ENCODE measurements around the gene ZCCHC10. TPM values are rescaled to one million over a fixed set of nuclear protein-coding genes. Genes with fewer than 3 reads are reported as not detected.

Gene ZCCHC10
- total RNA-seq, 1 donor from 2014 or later: 8.2 TPM

DNA sequence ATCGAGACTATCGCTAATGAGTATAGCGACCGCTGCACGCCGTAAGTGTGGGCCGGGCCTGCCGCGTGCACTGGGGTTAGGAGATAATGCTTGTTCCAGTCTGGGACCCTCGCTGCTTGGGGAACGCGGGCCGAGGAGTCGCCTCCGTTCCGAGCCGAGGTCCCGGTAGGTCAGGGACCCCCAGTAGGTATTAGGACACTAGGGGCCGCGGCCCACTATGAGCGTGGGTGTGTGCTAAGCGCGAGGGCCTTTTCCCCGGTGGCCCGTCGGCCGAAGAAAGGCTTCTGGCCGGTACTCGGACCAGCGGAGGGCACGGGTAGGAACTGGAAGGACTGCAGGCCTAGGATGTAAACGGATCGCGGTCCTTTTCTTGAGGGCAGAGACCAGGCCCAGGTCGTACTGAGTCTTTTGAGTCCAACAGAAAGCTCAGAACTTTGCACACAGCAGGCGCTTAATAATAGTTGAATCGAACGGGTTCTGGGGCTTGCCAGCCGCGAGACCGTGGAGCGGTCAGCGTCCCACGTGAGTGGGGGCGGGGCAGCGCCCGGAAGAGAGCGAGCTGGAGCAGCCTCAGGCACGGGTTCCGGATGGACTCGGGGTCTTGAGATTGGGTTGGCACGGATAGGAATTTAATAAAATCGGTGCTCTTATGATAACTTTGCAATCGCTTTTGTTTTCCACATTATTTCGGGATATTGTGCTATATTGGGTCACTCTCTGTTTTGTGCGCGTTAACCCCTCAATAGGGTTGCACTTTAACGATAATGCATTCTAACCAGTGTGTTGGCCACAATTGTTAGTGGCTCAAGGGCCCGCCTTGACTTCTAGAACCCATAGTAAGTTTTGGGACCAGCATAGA is 26.2 kb upstream of the ZCCHC10 start:
- FAIRE-seq: no peak
- TF ChIP-seq, protein P1, sequence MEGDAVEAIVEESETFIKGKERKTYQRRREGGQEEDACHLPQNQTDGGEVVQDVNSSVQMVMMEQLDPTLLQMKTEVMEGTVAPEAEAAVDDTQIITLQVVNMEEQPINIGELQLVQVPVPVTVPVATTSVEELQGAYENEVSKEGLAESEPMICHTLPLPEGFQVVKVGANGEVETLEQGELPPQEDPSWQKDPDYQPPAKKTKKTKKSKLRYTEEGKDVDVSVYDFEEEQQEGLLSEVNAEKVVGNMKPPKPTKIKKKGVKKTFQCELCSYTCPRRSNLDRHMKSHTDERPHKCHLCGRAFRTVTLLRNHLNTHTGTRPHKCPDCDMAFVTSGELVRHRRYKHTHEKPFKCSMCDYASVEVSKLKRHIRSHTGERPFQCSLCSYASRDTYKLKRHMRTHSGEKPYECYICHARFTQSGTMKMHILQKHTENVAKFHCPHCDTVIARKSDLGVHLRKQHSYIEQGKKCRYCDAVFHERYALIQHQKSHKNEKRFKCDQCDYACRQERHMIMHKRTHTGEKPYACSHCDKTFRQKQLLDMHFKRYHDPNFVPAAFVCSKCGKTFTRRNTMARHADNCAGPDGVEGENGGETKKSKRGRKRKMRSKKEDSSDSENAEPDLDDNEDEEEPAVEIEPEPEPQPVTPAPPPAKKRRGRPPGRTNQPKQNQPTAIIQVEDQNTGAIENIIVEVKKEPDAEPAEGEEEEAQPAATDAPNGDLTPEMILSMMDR (IDR thresholded peaks at IDR 0.05; ENCODE audit: insufficient read depth, low read length, severe bottlenecking): no peak

DNA sequence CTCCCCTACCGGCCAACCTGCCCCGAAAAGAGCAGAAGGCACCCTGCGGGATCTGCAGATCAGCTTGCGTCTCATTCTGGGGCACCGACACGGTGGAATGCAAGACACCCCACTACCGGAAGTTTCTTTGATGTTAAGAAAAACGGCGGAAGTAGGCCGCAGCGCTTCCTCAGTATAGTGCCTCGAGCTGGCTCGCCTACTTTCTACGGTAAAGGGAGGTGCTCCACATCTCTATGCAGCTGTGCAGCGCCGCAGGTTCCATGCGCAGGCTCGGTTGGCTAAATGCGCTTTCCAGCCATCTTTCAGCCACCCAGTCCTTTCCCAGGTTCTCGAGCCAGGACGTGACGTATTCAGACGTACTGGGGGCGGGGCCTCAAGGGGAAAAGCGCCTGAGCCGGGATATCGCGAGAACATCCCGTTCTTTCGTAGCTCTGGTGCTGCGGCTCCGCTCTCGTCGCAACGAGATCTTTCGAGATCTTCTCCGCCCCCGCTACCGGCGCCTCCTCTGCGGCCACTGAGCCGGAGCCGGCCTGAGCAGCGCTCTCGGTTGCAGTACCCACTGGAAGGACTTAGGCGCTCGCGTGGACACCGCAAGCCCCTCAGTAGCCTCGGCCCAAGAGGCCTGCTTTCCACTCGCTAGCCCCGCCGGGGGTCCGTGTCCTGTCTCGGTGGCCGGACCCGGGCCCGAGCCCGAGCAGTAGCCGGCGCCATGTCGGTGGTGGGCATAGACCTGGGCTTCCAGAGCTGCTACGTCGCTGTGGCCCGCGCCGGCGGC is 25.4 kb upstream of the ZCCHC10 start, which contains the start of gene HSPA4:
Gene HSPA4, plus strand, starts transcription at position 472 of the 775 bp plus-strand sequence. Its CDS starts 238 bp downstream, at position 710.
- no peaks in the 10 kb centered on the region for H3K27me3 ChIP-seq (ENCODE audit: control insufficient read depth, insufficient read depth, low read length)

More for the DNA sequence above, 26.2 kb upstream of the ZCCHC10 start:
- peak; percentile 26 for DNase-seq (ENCODE audit: low read depth)
- H3K4me3 ChIP-seq (ENCODE audit: low read depth, low read length): peak overlapping the region; percentile 82
- H3K36me3 ChIP-seq (ENCODE audit: control insufficient read depth, insufficient read depth, low read length): peaks cover 1% of the 10 kb centered on the region
- no peaks in the 10 kb centered on the region for H3K27me3 ChIP-seq (ENCODE audit: control insufficient read depth, insufficient read depth, low read length)

DNA sequence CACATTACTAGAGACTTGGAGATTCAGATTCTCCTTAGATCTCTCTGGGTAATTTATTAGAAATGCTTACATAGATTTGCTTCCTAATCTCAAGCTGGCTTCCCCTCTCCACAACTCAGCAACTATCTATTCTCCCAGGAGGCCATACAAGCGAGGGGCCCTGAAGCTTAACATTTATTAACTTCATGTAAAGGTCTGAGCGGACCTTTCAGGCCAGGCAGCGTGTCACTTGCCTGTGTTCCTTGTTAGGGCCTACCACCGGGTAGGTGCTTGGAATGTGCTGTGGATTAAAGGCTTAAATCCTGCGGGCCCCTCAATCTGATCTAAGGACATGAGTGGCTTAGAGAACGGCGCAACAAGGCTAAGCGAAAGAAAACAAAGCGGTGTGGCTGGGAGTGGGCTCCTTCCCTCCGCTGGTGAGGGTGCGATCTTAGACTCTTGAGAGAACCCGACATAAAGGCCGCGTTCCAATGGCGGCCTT is 24.8 kb upstream of the ZCCHC10 start:
- Histone ChIP-seq H3K36me3 (ENCODE audit: control insufficient read depth, insufficient read depth, low read length) (peaks cover 1% of the 10 kb centered on the region), H3K27me3 (ENCODE audit: control insufficient read depth, insufficient read depth, low read length) (no peaks in the 10 kb centered on the region), H3K4me3 (ENCODE audit: low read depth, low read length) (peak overlapping the region; percentile 82)
- DNase-seq (ENCODE audit: low read depth) (no peak), FAIRE-seq (no peak)
- TF ChIP-seq, protein P1 (IDR thresholded peaks at IDR 0.05; ENCODE audit: insufficient read depth, low read length, severe bottlenecking): no peak

More for the DNA sequence above, 25.4 kb upstream of the ZCCHC10 start, which contains the start of gene HSPA4:
- TF ChIP-seq, protein P1 (IDR thresholded peaks at IDR 0.05; ENCODE audit: insufficient read depth, low read length, severe bottlenecking): no peak
- Histone ChIP-seq H3K4me3 (ENCODE audit: low read depth, low read length) (peak within 1 kb of the TSS; percentile 82), H3K36me3 (ENCODE audit: control insufficient read depth, insufficient read depth, low read length) (peaks cover 1% of the 10 kb centered on the region)
- DNase-seq (ENCODE audit: low read depth) (peak; percentile 95), FAIRE-seq (no peak)

DNA sequence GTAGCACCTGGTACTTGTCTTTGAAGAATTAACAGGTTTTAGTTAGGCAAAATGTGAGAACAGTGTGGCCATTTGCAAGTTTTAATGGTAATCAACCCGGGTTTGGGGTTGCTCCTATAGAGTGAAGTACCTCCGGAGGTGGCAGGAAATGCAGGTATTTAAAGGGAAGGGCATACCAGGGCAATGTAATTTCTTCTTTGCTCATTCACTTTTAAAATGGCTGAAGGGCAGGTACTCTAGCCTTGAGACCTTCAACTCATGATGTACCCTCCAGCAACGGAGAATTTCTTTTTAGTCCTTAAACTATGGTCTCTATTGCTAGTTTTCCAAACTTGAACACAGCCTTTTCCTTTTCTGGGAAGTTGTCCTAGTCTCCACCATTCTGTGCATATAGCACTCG is 24.2 kb upstream of the ZCCHC10 start:
- H3K27me3 ChIP-seq (ENCODE audit: control insufficient read depth, insufficient read depth, low read length): no peaks in the 10 kb centered on the region
- TF ChIP-seq, protein P1 (IDR thresholded peaks at IDR 0.05; ENCODE audit: insufficient read depth, low read length, severe bottlenecking): no peak
- FAIRE-seq (no peak), DNase-seq (ENCODE audit: low read depth) (no peak)
- peak overlapping the region; percentile 82 for H3K4me3 ChIP-seq (ENCODE audit: low read depth, low read length)
- peaks cover 1% of the 10 kb centered on the region for H3K36me3 ChIP-seq (ENCODE audit: control insufficient read depth, insufficient read depth, low read length)

DNA sequence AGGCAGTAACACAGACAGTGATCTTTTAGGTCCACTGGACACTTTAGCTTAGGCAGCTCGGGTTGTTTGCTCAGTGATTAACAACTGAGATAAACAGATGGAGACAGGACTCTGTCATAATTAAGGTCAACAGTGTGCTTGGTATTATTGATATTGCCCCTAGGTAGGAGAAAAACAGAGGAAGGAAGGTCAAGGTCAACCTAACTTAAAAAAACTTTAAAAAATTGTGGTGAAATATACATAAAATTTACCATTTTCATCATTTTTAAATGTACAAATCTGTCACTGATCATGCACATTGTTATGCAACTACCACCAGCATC is 23.3 kb upstream of the ZCCHC10 start:
- FAIRE-seq: no peak
- H3K36me3 ChIP-seq (ENCODE audit: control insufficient read depth, insufficient read depth, low read length): peaks cover 1% of the 10 kb centered on the region

More for the DNA sequence above, 23.3 kb upstream of the ZCCHC10 start:
- H3K4me3 ChIP-seq (ENCODE audit: low read depth, low read length): no peak overlapping the region
- TF ChIP-seq, protein P1 (IDR thresholded peaks at IDR 0.05; ENCODE audit: insufficient read depth, low read length, severe bottlenecking): no peak
- DNase-seq (ENCODE audit: low read depth): peak; percentile 42
- no peaks in the 10 kb centered on the region for H3K27me3 ChIP-seq (ENCODE audit: control insufficient read depth, insufficient read depth, low read length)

All from bronchial epithelial cell (primary cell).